ENCODE measurements around the gene TTLL5. TPM values are rescaled to one million over a fixed set of nuclear protein-coding genes. Genes with fewer than 3 reads are reported as not detected.
A peak's percentile ranks its signal among the peaks of the same experiment; 100 is the strongest.

TTLL5 gene
- total and polyA plus RNA-seq, 2 of the 13 experiments (the other 11 are each of a cell fraction or from before 2014, with no cell fraction given): 11.8 to 18.8 TPM

DNA sequence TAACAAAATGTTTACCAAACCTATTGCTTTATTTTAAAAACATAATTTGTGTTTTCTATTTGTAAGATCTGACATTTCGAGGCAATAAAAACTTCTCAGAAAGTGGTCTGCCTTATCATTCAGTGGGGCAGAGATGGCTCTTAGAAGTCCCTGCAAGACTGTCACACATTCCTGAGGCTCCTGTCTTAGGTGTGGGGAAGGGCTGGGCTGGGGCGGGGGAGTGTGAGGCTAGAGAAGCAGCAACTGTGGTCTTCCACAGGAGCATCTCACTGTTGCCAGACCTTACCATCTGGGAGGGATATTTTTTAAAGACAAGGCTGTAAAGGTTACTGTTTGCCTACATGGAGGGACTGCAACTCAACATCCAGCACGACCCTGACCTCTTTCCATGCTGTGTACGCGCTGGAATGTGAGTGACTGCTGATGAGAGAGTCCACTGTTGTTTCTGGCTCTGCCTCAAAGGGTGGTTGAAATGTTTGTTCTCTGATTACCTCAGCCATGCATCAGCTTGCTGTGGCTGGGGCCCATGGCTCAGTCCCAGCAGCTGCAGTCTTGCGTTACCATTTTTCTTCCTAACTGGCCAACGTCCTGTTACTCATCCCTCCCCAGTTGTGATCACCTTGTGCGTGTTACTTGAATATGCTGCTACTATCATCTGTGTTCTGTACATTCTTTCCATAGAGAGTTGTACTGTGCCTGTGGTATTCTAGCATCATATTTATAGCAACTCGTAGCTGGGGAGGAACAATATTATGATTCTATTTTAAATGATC is 12.8 kb upstream of the TTLL5 start (continued):
- TF ChIP-seq ZMYM2 (CRISPR knock-in tag; IDR thresholded peaks at IDR 0.05): peak; percentile 69
- 0 out of 2 replicates have a peak, but pooled peaks have one; percentile 24 for TF ChIP-seq SIN3B (IDR thresholded peaks at IDR 0.05; ENCODE audit: low read length)
- no peak for TF ChIP-seq ZNF468 (CRISPR knock-in tag; IDR thresholded peaks at IDR 0.05)
- peak; percentile 88; the same call in 1 of the 2 replicates for TF ChIP-seq SIX1 (CRISPR knock-in tag; IDR thresholded peaks at IDR 0.05; ENCODE audit: borderline replicate concordance)
- TF ChIP-seq SP2 (CRISPR knock-in tag; IDR thresholded peaks at IDR 0.05): no peak; the same call in 1 of the 2 replicates
- peak; percentile 50; the same call in 1 of the 2 replicates for TF ChIP-seq ZNF232 (CRISPR knock-in tag; IDR thresholded peaks at IDR 0.05; ENCODE audit: borderline replicate concordance)
- TF ChIP-seq FOXA1 (IDR thresholded peaks at IDR 0.05): peak; percentile 76
- TF ChIP-seq FOXA1 (CRISPR knock-in tag; IDR thresholded peaks at IDR 0.05): peak; percentile 98
- TF ChIP-seq TCF7L2 (IDR thresholded peaks at IDR 0.05; ENCODE audit: low read depth, low read length): peak; percentile 57; the same call in 1 of the 2 replicates
- peak in 1 of 2 experiments; percentile 94; a peak in 2 of 4 replicates for TF ChIP-seq KLF16 (CRISPR knock-in tag; IDR thresholded peaks at IDR 0.05)
- TF ChIP-seq MED8 (CRISPR knock-in tag; IDR thresholded peaks at IDR 0.05; ENCODE audit: insufficient replicate concordance): peak; percentile 62
- peak; percentile 96 for TF ChIP-seq SMAD3 (CRISPR knock-in tag; IDR thresholded peaks at IDR 0.05)
- TF ChIP-seq, protein P1, sequence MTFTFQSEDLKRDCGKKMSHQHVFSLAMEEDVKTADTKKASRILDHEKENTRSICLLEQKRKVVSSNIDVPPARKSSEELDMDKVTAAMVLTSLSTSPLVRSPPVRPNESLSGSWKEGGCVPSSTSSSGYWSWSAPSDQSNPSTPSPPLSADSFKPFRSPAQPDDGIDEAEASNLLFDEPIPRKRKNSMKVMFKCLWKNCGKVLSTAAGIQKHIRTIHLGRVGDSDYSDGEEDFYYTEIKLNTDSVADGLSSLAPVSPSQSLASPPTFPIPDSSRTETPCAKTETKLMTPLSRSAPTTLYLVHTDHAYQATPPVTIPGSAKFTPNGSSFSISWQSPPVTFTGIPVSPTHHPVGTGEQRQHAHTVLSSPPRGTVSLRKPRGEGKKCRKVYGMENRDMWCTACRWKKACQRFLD (CRISPR knock-in tag; IDR thresholded peaks at IDR 0.05; ENCODE audit: borderline replicate concordance): no peak
- TF ChIP-seq ZBTB38 (CRISPR knock-in tag; IDR thresholded peaks at IDR 0.05): peak; percentile 78; the same call in 1 of the 2 replicates
- TF ChIP-seq ZNF737 (CRISPR knock-in tag; IDR thresholded peaks at IDR 0.05; ENCODE audit: borderline replicate concordance): no peak
- TF ChIP-seq, protein P2, sequence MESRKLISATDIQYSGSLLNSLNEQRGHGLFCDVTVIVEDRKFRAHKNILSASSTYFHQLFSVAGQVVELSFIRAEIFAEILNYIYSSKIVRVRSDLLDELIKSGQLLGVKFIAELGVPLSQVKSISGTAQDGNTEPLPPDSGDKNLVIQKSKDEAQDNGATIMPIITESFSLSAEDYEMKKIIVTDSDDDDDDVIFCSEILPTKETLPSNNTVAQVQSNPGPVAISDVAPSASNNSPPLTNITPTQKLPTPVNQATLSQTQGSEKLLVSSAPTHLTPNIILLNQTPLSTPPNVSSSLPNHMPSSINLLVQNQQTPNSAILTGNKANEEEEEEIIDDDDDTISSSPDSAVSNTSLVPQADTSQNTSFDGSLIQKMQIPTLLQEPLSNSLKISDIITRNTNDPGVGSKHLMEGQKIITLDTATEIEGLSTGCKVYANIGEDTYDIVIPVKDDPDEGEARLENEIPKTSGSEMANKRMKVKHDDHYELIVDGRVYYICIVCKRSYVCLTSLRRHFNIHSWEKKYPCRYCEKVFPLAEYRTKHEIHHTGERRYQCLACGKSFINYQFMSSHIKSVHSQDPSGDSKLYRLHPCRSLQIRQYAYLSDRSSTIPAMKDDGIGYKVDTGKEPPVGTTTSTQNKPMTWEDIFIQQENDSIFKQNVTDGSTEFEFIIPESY (CRISPR knock-in tag; IDR thresholded peaks at IDR 0.05): peak; percentile 79
- peak; percentile 19; the same call in 1 of the 2 replicates for TF ChIP-seq SMC3 (IDR thresholded peaks at IDR 0.05; ENCODE audit: low read length)
- TF ChIP-seq ZFP62 (CRISPR knock-in tag; IDR thresholded peaks at IDR 0.05): no peak
- no peak for TF ChIP-seq TERF1 (CRISPR knock-in tag; IDR thresholded peaks at IDR 0.05)
- no peak for TF ChIP-seq ZNF883 (CRISPR knock-in tag; IDR thresholded peaks at IDR 0.05; ENCODE audit: not compliant biosample characterization)
- peak; percentile 97; the same call in 1 of the 2 replicates for TF ChIP-seq ZNF331 (CRISPR knock-in tag; IDR thresholded peaks at IDR 0.05)
- TF ChIP-seq, protein P3, sequence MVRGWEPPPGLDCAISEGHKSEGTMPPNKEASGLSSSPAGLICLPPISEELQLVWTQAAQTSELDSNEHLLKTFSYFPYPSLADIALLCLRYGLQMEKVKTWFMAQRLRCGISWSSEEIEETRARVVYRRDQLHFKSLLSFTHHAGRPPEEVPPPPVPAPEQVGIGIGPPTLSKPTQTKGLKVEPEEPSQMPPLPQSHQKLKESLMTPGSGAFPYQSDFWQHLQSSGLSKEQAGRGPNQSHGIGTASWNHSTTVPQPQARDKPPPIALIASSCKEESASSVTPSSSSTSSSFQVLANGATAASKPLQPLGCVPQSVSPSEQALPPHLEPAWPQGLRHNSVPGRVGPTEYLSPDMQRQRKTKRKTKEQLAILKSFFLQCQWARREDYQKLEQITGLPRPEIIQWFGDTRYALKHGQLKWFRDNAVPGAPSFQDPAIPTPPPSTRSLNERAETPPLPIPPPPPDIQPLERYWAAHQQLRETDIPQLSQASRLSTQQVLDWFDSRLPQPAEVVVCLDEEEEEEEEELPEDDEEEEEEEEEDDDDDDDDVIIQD (CRISPR knock-in tag; IDR thresholded peaks at IDR 0.05; ENCODE audit: low read depth): peak; percentile 83; the same call in 1 of the 2 replicates
